Islet of Langerhans (tissue), 1 donor: Measurements from ENCODE around the gene TAC3.
"Not testable (repeated sequence)": the region's sequence is repeated elsewhere in the genome, so short reads cannot be mapped to it uniquely, and the experiment has no call there.

Experiments
- FAIRE-seq: peaks from one replicate; lab custom pipeline; 2011; peaks lifted over from hg19 to GRCh38; lab: Jason Lieb, UNC

Gene TAC3

GRCh38 chr12:57004651-57005050 is 11.7 kb downstream of the TAC3 start:
- FAIRE-seq: no peak

- FAIRE-seq: no peak
These were observed 12.9 kb downstream of the TAC3 start for GRCh38 chr12:57003395-57003794.

DNA sequence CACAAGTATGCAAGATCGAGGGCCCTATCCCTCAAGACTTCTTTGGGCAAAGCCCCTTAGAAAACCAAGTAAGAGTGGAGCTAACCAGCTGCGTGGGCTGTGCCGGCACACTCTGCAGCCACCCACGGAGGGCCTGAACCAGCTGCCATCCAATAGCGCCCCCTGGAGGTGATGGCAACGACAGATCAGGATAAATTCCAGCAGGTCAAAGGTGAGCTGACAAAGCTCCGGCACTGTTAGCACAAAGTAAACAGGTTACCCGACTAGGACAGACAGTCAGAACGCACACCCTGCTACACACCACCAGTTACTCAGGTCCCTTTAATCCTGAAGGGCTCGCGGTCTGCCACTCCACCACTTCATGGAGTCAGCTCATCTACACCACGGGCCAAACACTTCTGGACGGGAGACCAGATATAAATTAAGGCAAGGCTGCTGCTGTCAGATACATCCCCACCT is 14.9 kb downstream of the TAC3 start:
- FAIRE-seq: no peak

GRCh38 chr12:57000393-57000792 is 15.9 kb downstream of the TAC3 start:
- no peak for FAIRE-seq

GRCh38 chr12:56999456-56999855 is 16.9 kb downstream of the TAC3 start:
- FAIRE-seq: no peak

- FAIRE-seq: no peak
These were observed 17.3 kb downstream of the TAC3 start for GRCh38 chr12:56998981-56999380.

DNA sequence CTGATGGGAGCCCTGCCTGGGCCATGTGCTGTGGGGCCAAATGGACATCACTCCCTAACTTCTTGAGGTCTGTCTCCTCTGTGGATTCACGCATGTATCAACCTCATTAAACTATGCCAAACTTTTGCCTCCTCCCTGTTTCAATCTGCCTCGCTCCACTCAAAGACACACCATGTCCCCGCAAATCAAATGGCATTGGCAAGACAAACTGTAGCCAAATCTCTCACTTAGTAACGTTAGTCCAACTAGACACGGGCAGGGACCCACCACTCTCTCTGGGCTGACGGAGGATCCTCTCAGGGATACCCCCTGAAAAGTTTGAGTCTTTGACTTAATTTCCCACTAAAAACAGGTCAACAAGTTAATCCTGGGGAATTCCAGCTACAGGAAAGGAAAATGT is 18.0 kb downstream of the TAC3 start:
- no peak for FAIRE-seq

DNA sequence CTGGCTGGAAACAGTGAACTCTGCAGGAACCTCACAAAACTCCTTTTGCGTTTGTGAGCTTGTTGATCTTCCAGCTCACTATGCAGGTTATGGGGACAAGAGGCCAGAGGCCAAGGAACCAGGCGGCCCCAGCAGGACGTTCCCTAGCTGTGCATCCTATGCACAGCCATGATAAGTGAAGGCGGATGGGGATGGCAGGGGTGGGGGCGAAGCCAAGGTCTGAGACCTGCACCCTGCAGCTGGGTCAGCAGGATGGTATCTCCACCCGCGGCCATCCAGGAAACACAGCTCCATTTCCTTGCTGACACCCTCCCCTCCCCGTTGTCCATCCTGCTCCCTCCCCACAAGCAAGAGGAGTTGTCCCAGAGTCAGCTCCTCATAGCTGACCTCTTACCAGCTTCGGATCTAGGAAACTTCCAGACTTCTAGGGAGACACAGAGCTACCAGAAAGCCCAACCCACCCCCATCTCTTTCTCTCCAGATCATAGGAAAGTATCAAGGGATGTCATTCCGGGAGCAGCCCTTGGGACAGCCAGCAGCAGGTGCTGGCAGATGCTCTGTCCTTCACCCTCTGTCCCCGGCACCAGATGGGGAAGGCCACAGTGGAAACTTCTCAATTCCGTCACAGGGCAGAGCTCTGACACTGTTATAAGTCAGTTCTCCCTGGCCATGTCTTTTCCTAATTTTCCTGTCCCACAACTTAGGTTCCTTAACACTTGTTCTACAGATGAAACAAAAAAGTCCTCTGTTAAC is 19.4 kb downstream of the TAC3 start:
- FAIRE-seq: no peak

DNA sequence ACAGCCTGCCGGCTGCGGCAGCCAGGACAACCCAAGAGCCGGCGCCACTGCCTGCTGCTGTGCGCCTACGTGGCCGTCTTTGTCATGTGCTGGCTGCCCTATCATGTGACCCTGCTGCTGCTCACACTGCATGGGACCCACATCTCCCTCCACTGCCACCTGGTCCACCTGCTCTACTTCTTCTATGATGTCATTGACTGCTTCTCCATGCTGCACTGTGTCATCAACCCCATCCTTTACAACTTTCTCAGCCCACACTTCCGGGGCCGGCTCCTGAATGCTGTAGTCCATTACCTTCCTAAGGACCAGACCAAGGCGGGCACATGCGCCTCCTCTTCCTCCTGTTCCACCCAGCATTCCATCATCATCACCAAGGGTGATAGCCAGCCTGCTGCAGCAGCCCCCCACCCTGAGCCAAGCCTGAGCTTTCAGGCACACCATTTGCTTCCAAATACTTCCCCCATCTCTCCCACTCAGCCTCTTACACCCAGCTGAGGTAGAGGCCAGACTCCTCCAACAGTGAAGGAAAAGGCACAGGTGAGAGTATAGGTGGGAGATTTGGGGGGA is 20.3 kb downstream of the TAC3 start:
- no peak for FAIRE-seq

DNA sequence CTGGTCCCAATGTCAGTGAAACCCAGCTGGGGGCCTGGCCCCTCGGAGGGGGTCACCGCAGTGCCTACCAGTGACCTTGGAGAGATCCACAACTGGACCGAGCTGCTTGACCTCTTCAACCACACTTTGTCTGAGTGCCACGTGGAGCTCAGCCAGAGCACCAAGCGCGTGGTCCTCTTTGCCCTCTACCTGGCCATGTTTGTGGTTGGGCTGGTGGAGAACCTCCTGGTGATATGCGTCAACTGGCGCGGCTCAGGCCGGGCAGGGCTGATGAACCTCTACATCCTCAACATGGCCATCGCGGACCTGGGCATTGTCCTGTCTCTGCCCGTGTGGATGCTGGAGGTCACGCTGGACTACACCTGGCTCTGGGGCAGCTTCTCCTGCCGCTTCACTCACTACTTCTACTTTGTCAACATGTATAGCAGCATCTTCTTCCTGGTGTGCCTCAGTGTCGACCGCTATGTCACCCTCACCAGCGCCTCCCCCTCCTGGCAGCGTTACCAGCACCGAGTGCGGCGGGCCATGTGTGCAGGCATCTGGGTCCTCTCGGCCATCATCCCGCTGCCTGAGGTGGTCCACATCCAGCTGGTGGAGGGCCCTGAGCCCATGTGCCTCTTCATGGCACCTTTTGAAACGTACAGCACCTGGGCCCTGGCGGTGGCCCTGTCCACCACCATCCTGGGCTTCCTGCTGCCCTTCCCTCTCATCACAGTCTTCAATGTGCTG is 21.0 kb downstream of the TAC3 start:
- no peak for FAIRE-seq

DNA sequence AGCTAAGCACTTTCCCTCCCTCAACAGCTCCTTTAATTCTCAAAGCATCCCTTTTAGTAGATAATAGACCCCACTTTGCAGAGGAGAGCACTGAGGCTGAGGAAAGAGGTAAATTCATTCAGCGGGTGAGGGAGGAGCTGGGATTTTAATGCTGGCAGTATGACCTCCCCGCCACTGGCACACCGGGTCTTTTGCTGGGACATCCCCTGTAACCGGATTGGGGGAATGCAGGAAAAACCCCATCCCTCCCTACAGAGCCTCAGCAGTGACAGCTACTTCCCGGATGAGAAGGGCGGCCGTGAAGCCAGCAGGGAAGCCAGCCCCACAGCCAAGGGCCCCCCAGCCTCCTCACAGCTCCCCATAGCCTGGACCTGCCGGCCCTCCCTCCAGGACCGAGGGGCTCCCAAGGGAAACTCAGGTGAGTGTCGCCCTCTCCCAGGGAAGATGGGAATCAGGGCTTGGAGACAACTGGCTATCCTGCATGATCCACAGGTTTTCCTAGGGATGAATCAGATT is 22.0 kb downstream of the TAC3 start:
- FAIRE-seq: no peak

GRCh38 chr12:56993346-56993745 is 23.0 kb downstream of the TAC3 start:
- FAIRE-seq: no peak

DNA sequence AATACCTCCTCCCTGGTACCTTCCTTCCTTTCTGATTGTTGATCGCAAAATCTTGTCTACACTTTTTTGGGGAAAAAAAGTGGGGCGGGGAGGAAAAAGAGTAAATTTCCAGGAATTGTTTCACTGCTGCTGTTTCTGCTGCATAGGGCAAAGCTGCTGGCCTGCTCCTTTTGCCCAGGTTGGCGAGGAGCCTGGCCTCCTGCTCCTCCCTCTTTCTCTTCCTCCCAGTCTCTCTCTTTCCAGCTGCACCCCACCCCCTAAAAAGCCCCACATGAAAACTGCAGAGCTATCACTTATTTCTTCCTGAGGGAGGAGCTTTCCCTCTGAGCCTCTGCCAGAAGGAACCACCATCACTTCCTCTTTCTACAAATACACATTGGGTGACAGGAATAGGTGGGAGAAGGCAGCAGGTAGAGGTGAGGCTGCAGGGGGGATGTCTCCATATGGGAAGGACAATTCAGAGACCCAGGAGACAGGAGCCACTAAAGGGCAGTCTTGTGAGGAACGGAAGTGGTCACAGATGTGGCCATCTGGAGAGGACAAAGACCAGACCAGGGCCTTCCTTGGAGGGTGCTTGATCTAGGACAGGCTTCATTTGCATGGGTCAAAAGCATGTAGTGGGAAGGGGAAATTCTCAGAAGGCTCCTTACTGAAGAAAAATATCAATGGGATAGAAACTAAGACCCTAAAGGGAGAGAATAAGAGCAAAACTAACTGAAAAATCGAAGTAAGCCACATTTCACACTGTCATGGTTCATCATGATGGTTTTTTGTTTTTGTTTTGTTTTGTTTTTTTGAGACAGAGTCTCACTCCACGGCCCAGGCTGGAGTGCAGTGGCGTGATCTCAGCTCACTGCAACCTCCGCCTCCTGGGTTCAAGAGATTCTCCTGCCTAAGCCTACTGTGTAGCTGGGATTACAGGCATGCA is 24.7 kb downstream of the TAC3 start:
- no peak for FAIRE-seq

- no peak for FAIRE-seq
These were observed 25.5 kb downstream of the TAC3 start for GRCh38 chr12:56990648-56991318.

GRCh38 chr12:56989861-56990610 is 26.3 kb downstream of the TAC3 start:
- no peak for FAIRE-seq

DNA sequence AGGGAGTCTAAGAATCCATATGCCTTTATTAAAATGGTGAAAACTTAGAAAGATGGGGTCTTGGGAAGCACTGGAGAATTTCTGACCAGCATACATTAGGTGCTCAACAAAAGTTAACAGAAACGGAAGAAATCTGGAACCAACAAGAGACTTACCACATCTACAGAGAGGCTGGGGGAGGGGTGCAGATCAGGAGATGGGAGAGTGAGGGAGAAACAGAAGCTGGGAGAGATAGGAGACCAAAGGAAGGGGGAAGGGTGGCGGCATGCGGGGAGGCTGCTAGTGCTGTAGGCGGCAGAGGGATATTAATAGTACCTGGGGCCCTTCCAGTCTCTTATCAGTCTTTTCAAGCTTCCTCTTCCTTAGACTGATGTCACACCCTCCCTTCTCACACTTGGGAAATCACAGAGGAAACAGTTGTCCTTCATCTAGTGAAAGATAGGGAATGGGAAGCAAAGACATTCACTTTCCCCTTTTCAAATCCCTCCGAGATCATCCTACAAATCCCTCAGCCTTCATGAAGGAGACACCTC is 28.1 kb downstream of the TAC3 start:
- FAIRE-seq: no peak

GRCh38 chr12:56987551-56988053 is 28.7 kb downstream of the TAC3 start:
- no peak for FAIRE-seq

DNA sequence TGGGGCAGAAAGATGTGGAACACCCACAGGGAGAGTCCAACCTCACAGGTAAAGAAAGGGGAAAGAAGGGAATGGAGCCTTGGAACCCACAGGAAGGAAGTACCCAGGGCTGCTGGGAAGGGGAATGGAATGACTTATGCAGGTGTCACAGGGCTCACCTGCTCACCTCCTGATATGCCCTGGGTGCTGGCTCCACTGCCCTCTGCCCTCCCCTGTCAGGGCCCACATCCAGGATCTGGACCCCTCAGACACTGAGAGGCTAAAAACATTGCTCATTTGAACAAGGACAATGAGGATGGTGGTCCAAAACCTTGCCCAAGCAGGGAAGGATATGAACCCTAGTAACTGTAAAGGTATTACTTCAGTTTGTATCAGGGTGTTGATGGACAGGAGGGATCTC is 29.3 kb downstream of the TAC3 start:
- no peak for FAIRE-seq

GRCh38 chr12:56985714-56986113 is 30.6 kb downstream of the TAC3 start:
- FAIRE-seq: not testable (repeated sequence)

GRCh38 chr12:56983386-56983785 is 32.9 kb downstream of the TAC3 start:
- FAIRE-seq: no peak
